Measurements from ENCODE around the gene ENDOG. TPM values are rescaled to one million over a fixed set of nuclear protein-coding genes. Genes with fewer than 3 reads are reported as not detected.

The ENDOG gene
- total RNA-seq, 1 donor from 2014 or later = 61.8 TPM

DNA sequence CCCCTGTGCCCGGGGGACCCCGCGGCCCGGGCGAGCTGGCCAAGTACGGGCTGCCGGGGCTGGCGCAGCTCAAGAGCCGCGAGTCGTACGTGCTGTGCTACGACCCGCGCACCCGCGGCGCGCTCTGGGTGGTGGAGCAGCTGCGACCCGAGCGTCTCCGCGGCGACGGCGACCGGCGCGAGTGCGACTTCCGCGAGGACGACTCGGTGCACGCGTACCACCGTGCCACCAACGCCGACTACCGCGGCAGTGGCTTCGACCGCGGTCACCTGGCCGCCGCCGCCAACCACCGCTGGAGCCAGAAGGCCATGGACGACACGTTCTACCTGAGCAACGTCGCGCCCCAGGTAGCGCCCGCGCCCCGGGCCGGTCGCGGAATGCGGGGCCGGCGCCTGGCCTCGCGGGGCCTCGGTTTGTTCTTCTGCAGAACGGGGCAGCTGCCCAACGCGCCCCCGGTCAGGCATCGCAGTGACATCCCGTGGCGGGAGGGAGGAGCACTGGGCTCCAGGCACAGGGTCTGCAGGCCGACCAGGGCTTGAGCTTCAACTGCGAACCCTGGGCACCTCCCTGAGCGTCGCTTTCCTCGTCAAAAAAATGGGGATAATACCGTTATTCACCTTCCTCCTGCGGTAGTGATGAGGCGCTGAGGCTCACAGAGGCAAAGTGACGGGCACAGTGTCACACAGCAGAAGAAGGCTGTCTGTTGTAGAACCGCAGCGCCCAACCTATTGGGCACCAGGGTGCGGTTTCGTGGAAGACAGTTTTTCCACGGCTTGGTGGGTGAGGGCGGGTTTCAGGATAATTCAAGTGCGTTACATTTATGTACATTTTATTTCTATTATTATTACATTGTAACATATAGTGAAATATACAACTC is 777 bp downstream of the ENDOG start:
- peak overlapping the region; percentile 72 for H3K4me3 ChIP-seq (ENCODE audit: low read depth, low read length)
- DNase-seq (ENCODE audit: low read depth) = no peak
- TF ChIP-seq, protein P1, sequence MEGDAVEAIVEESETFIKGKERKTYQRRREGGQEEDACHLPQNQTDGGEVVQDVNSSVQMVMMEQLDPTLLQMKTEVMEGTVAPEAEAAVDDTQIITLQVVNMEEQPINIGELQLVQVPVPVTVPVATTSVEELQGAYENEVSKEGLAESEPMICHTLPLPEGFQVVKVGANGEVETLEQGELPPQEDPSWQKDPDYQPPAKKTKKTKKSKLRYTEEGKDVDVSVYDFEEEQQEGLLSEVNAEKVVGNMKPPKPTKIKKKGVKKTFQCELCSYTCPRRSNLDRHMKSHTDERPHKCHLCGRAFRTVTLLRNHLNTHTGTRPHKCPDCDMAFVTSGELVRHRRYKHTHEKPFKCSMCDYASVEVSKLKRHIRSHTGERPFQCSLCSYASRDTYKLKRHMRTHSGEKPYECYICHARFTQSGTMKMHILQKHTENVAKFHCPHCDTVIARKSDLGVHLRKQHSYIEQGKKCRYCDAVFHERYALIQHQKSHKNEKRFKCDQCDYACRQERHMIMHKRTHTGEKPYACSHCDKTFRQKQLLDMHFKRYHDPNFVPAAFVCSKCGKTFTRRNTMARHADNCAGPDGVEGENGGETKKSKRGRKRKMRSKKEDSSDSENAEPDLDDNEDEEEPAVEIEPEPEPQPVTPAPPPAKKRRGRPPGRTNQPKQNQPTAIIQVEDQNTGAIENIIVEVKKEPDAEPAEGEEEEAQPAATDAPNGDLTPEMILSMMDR (conservative IDR thresholded peaks at IDR 0.05; ENCODE audit: low read depth, low read length) = peak; percentile 10

DNA sequence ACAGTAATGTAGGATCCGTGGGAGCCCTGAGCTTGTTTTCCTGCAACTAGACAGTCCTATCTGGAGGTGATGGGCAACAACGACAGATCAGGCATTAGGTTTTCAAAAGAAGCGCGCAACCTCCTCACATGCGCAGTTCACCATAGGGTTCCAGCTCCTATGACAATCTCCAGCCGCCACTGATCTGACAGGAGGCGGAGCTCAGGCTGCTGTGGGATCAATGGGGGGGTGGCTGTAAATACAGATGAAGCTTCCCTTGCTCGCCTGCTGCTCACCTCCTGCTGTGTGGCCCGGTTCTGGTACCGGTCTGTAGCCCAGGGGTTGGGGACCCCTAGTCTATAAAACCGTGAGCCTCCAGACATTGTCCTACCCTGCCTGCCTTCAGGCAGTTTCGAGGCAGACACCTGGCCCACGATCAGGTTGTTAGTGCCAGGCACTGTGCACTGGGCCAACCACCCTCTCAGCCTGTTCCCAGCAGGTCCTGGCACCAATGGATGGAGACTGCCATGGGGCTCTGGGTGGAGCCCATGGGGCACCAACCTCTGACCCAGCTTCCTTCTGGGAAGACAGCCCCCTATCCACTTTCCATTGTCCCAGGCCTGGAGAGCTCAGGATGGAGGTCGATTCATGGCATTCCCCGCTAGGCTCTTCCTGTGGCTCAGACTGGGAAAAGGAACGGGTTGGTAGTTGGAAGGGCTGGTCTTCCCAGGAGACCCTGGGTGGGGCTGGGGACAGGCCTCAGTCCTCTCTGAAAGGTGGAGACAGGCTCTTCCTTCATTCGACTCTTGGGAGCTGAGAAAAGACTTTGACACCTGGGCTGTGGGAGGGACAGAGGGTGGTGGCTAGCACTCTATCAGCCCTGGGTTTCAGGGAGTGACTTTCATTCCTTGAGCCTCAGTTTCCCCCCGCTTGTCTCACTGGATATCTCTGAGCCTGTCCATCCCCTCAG is 1.7 kb downstream of the ENDOG start:
- TF ChIP-seq, protein P1 (conservative IDR thresholded peaks at IDR 0.05; ENCODE audit: low read depth, low read length) = no peak
- no peak for DNase-seq (ENCODE audit: low read depth)
- H3K4me3 ChIP-seq (ENCODE audit: low read depth, low read length) = peak overlapping the region; percentile 72

DNA sequence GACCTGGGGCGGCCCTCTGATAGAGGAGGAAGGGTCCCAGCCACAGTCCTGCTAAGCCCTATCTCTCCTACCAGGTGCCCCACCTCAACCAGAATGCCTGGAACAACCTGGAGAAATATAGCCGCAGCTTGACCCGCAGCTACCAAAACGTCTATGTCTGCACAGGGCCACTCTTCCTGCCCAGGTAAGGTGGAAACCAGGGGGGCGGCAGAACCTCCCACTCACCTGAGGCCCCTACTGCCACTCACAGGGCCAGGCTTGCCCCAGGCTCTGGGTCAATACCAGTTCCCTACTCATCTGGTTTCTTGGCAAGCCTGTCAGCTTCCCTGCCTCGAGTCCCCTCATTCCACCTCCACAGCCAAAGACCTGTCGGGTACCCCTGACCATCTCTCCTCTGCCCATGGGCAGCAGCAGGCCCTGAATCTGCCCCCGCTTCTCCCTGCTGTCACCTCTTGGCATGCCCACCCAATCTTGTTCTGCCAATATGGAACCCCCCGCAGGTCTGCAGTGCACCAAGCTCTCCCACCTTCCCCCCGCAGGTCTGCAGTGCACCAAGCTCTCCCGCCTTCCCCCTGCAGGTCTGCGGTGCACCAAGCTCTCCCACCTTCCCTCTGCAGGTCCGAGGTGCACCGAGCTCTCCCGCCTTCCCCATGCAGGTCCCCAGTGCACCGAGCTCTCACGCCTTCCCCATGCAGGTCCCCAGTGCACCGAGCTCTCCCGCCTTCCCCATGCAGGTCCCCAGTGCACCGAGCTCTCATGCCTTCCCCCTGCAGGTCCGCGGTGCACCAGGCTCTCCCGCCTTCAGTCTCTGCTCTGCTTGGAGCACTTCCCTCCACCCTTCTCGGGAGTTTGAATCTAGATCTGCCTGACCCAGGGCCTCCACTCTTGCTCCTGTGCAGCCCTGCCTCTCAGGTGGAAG is 2.6 kb downstream of the ENDOG start:
- H3K4me3 ChIP-seq (ENCODE audit: low read depth, low read length) = no peak overlapping the region
- DNase-seq (ENCODE audit: low read depth) = no peak
- TF ChIP-seq, protein P1 (conservative IDR thresholded peaks at IDR 0.05; ENCODE audit: low read depth, low read length) = no peak

DNA sequence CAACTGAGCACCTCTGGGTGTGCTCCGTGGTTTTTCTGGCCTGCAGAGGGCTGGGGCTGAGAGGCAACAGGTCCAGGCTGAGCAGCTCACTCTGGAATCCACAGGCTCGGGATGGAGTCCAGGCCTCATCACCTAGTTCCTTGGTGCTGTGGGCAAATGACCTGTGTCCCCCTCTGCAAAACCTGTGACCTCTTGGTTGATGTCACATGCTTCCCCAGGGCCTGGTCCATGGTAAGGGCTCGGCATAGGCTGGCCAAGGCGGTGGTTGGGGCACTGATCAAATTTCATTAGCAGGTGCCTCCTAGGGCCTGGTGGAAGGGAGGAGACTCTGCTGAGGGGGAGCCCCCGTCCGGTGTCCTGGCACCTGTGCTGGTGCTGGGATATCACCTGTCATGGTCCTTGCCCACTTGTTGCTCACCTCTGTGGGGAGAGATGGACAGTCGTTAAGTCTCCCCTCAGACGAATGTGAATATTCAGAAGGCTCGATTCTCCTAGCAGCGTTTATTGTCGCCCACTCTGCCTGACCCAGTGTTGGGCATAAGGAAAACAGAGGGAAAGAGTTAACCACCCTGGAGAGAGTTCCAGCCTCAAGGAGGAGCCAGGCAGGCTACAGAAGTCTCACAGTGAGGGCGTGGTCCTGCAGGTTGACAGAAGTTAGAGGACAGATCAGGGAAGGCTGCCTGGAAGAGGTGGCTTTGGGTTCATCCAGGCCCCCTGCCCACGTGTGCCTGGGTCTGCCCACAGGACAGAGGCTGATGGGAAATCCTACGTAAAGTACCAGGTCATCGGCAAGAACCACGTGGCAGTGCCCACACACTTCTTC is 3.5 kb downstream of the ENDOG start:
- TF ChIP-seq, protein P1 (conservative IDR thresholded peaks at IDR 0.05; ENCODE audit: low read depth, low read length) = no peak
- no peak for DNase-seq (ENCODE audit: low read depth)
- no peak overlapping the region for H3K4me3 ChIP-seq (ENCODE audit: low read depth, low read length)

DNA sequence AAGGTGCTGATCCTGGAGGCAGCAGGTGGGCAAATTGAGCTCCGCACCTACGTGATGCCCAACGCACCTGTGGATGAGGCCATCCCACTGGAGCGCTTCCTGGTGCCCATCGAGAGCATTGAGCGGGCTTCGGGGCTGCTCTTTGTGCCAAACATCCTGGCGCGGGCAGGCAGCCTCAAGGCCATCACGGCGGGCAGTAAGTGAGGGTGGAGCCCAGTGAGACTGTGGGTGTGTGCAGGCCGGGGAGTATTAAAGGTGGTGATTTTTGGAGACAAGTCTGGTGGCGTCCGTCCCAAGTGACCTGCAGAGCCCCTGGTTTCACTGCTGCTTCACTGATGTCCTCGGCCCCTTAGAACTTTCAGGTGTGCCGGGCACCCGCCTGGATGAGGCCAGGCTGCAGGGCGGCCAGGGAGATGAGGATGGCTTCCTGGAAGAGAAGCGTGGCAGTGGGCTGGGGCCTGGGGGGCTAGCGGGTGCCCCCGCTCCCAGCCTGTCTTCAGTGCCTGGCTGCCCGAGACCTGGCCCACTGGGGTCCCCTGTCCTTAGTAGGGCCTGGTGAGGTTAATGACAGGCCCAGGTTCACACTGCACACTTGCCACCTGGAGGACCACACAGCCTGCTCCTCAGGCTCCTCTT is 4.2 kb downstream of the ENDOG start:
- TF ChIP-seq, protein P1 (conservative IDR thresholded peaks at IDR 0.05; ENCODE audit: low read depth, low read length) = no peak
- H3K4me3 ChIP-seq (ENCODE audit: low read depth, low read length) = no peak overlapping the region
- DNase-seq (ENCODE audit: low read depth) = no peak
